Measurements from ENCODE around the gene PPP2R5A.

DNA sequence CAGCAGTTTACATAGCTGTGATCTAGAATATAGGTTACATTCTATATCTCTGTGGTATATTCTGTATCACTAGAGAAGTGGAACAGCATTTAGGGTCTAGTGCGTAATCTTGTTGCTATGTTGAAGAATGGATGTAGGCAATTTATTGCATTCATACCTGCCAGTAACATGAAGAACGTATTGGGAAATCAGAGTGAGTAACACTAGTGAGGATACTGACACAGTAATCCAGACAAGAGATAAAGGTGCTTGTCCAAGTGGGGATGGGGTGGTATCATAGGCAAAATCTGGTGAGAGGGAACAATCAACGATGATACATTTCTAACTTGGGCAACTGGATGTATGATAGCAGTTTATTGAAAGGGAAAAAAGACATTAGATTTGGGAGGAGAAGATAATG lies 9.8 kb downstream of the PPP2R5A start:
- TF ChIP-seq, protein P1, sequence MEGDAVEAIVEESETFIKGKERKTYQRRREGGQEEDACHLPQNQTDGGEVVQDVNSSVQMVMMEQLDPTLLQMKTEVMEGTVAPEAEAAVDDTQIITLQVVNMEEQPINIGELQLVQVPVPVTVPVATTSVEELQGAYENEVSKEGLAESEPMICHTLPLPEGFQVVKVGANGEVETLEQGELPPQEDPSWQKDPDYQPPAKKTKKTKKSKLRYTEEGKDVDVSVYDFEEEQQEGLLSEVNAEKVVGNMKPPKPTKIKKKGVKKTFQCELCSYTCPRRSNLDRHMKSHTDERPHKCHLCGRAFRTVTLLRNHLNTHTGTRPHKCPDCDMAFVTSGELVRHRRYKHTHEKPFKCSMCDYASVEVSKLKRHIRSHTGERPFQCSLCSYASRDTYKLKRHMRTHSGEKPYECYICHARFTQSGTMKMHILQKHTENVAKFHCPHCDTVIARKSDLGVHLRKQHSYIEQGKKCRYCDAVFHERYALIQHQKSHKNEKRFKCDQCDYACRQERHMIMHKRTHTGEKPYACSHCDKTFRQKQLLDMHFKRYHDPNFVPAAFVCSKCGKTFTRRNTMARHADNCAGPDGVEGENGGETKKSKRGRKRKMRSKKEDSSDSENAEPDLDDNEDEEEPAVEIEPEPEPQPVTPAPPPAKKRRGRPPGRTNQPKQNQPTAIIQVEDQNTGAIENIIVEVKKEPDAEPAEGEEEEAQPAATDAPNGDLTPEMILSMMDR (IDR thresholded peaks at IDR 0.05; ENCODE audit: borderline replicate concordance, extremely low read depth, low read length, poor library complexity, severe bottlenecking), result no peak
- TF ChIP-seq EZH2 (IDR thresholded peaks at IDR 0.05; ENCODE audit: borderline replicate concordance, low read depth, low read length, severe bottlenecking), result no peak

Data from DND-41 (cell line).